ENCODE measurements around the gene COL24A1.

- TF ChIP-seq, protein P1, sequence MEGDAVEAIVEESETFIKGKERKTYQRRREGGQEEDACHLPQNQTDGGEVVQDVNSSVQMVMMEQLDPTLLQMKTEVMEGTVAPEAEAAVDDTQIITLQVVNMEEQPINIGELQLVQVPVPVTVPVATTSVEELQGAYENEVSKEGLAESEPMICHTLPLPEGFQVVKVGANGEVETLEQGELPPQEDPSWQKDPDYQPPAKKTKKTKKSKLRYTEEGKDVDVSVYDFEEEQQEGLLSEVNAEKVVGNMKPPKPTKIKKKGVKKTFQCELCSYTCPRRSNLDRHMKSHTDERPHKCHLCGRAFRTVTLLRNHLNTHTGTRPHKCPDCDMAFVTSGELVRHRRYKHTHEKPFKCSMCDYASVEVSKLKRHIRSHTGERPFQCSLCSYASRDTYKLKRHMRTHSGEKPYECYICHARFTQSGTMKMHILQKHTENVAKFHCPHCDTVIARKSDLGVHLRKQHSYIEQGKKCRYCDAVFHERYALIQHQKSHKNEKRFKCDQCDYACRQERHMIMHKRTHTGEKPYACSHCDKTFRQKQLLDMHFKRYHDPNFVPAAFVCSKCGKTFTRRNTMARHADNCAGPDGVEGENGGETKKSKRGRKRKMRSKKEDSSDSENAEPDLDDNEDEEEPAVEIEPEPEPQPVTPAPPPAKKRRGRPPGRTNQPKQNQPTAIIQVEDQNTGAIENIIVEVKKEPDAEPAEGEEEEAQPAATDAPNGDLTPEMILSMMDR (IDR thresholded peaks at IDR 0.05): no peak
- TF ChIP-seq POLR2AphosphoS5 (IDR thresholded peaks at IDR 0.05; ENCODE audit: low read depth, low read length) (no peak), REST (IDR thresholded peaks at IDR 0.05; ENCODE audit: insufficient read depth in 1 of 2, low read depth in 2 of 2, low read length in 1 of 2) (no peak)
These were observed 5.1 kb downstream of the COL24A1 start for GRCh38 chr1:86151427-86151826.

All from Panc1 (cell line).